Endothelial cell of umbilical vein (primary cell): Measurements from ENCODE around the gene ANK2.
"Not testable (repeated sequence)": the region's sequence is repeated elsewhere in the genome, so short reads cannot be mapped to it uniquely, and the experiment has no call there.

Source experiments
- EZH2 ChIP-seq: IDR thresholded peaks from 2 replicates; pipeline ENCODE4 v1.6.1; 2012; ENCODE audit warnings: borderline replicate concordance, low read depth, mild to moderate bottlenecking, moderate library complexity, low read length, inconsistent platforms; ENCODE audit not compliant: severe bottlenecking
- FOS ChIP-seq: IDR thresholded peaks from 2 replicates; pipeline ENCODE4 v1.6.1; 2011; ENCODE audit warnings: mild to moderate bottlenecking, low read length, moderate library complexity, borderline replicate concordance; ENCODE audit not compliant: insufficient read depth
- GATA2 ChIP-seq: IDR thresholded peaks from 2 replicates; pipeline ENCODE4 v1.7.0; 2011; ENCODE audit warnings: low read depth, mild to moderate bottlenecking, moderate library complexity, mixed read lengths, low read length; ENCODE audit not compliant: insufficient read length, insufficient read depth
- POLR2A ChIP-seq: IDR thresholded peaks from 2 replicates; pipeline ENCODE4 v1.6.1; 2012; ENCODE audit warnings: low read depth, mild to moderate bottlenecking, control low read depth, low read length
- POLR2AphosphoS5 ChIP-seq: IDR thresholded peaks from 2 replicates; pipeline ENCODE4 v1.6.1; 2012; ENCODE audit warnings: low read depth, mild to moderate bottlenecking, control low read depth, low read length, moderate library complexity; ENCODE audit not compliant: insufficient read depth
- TF ChIP-seq, protein P1 (sequence below), 2 donors: IDR thresholded peaks; 1 replicate in 1 of 2; 2 replicates in 1 of 2; pipeline ENCODE4 v1.5.1; 2011; ENCODE audit warnings: low read length in 2 of 2, mild to moderate bottlenecking in 2 of 2, moderate library complexity in 2 of 2, control low read depth in 1 of 2, inconsistent platforms in 1 of 2, low read depth in 1 of 2; ENCODE audit not compliant: insufficient read depth in 1 of 2; ENCODE audit errors: extremely low read depth in 1 of 2

DNA sequence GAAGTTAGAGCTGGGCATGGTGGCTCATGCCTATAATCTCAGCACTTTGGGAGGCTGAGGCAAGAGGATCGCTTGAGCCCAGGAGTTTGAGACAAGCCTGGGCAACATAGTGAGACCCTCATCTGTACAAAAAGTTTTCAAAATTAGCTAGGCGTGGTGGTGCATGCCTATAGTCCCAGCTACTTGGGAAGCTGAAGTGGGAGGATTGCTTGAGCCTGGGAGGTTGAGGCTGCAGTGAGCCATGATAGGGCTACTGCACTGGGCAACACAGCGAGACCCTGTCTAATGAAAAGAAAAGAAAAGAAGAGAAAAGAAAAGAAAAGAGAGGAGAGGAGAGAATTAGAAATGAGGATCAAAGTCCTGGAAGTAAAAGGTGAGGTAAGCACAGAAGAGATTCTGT is 19.3 kb downstream of the ANK2 start:
- not testable (repeated sequence) for TF ChIP-seq EZH2, POLR2A, FOS, GATA2, POLR2AphosphoS5
- TF ChIP-seq, protein P1, sequence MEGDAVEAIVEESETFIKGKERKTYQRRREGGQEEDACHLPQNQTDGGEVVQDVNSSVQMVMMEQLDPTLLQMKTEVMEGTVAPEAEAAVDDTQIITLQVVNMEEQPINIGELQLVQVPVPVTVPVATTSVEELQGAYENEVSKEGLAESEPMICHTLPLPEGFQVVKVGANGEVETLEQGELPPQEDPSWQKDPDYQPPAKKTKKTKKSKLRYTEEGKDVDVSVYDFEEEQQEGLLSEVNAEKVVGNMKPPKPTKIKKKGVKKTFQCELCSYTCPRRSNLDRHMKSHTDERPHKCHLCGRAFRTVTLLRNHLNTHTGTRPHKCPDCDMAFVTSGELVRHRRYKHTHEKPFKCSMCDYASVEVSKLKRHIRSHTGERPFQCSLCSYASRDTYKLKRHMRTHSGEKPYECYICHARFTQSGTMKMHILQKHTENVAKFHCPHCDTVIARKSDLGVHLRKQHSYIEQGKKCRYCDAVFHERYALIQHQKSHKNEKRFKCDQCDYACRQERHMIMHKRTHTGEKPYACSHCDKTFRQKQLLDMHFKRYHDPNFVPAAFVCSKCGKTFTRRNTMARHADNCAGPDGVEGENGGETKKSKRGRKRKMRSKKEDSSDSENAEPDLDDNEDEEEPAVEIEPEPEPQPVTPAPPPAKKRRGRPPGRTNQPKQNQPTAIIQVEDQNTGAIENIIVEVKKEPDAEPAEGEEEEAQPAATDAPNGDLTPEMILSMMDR (IDR thresholded peaks at IDR 0.05; ENCODE audit: extremely low read depth in 1 of 2, insufficient read depth in 1 of 2, low read depth in 1 of 2, low read length in 2 of 2): not testable (repeated sequence)
